ENCODE data around the gene TMEM190. TPM values are rescaled to one million over a fixed set of nuclear protein-coding genes. Genes with fewer than 3 reads are reported as not detected.

The TMEM190 gene
- total RNA-seq, 1 experiment from 2014 or later = not detected

DNA sequence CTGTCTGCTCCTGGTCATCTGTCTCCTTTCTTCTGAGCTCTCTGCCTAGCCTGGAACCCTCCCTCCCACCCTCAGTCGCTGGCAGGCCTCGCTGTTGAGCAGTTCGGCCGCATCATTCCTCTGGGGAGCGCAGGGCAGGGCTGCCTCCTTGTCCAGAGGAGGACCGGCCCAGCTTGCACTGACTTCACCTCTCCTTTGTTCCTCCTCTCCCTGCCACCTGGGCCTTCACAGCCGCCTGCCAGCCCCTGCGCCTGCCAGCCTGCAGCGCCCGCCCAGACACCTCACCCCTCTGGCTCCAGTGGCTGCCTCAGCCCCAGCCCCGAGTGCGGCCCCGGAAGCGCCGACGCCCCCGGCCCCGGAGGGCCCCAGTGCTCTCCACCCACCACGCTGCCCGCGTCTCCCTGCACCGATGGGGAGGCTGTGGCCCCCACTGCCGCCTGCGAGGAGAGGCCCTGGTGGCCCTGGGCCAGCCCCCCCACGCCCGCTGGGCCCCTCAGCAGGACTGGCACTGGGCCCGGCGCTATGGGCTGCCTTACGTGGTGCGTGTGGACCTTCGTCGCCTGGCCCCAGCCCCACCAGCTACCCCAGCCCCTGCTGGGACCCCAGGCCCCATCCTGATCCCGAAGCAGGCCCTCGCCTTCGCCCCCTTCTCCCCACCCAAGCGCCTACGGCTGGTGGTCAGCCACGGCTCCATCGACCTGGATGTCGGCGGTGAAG, 29.7 kb upstream of the TMEM190 start:
- no peaks in the 10 kb centered on the region for H3K9me2 ChIP-seq (ENCODE audit: insufficient read depth)
- ChIA-PET RAD21 (ENCODE audit: low non-redundant PET in 1 of 2, low total read pairs in 2 of 2, uncharacterized antibody in 2 of 2, unreplicated experiment in 2 of 2) (no interaction called here), POLR2A (no interaction called here), CTCF (interaction anchor here (1.2 kb wide), 1 partner anchor 45 kb away, joined by 3 read pairs; no protein-coding TSS in a partner anchor)
- no peak overlapping the region for H3K4me2 ChIP-seq (ENCODE audit: low read length)
- H3K9ac ChIP-seq (ENCODE audit: low read length) = no peak overlapping the region
- no peak overlapping the region for H2AFZ ChIP-seq (ENCODE audit: low read depth, low read length, poor library complexity, severe bottlenecking)
- H3K4me3 ChIP-seq (replicated peaks in 1 of 2; ENCODE audit: low read depth in 1 of 2, low read length in 2 of 2) = no peak overlapping the region
- H3K9me3 ChIP-seq (ENCODE audit: control insufficient read depth in 1 of 2, insufficient read depth in 1 of 2, low read depth in 1 of 2, low read length in 2 of 2) = no peaks in the 10 kb centered on the region
- H3K27me3 ChIP-seq (ENCODE audit: insufficient read depth, low read length) = no peaks in the 10 kb centered on the region
- no peaks in the 10 kb centered on the region for H4K20me1 ChIP-seq (ENCODE audit: insufficient read depth)
- no peak for ATAC-seq
- intact Hi-C loops (cut with micrococcal nuclease) = no loop called here
- H3K79me2 ChIP-seq (ENCODE audit: insufficient read depth, low read length) = no peaks in the 10 kb centered on the region
- TF ChIP-seq, protein P1, sequence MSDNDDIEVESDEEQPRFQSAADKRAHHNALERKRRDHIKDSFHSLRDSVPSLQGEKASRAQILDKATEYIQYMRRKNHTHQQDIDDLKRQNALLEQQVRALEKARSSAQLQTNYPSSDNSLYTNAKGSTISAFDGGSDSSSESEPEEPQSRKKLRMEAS (IDR thresholded peaks at IDR 0.05) = no peak
- no peak for TF ChIP-seq ZFX (IDR thresholded peaks at IDR 0.05)
- TF ChIP-seq TCF7L2 (IDR thresholded peaks at IDR 0.05; ENCODE audit: borderline replicate concordance, extremely low read depth, insufficient read depth, insufficient read length) = no peak
- no peak for TF ChIP-seq FOSL1 (IDR thresholded peaks at IDR 0.05; ENCODE audit: low read depth)
- no peak for TF ChIP-seq SP1 (IDR thresholded peaks at IDR 0.05; ENCODE audit: low read depth)
- TF ChIP-seq POLR2AphosphoS5 (IDR thresholded peaks at IDR 0.05; ENCODE audit: low read depth, low read length) = no peak
- no peak for DNase-seq (ENCODE audit: low read depth, low spot score)
- H3K27ac ChIP-seq (ENCODE audit: low read depth, low read length) = no peak overlapping the region; the same call in 1 of the 2 replicates
- peaks cover 4 to 5% of the 10 kb centered on the region in 2 experiments; a peak in 3 of 4 replicates for H3K36me3 ChIP-seq (ENCODE audit: control insufficient read depth in 1 of 2, insufficient read depth in 2 of 2, low read length in 2 of 2)
- H3K4me1 ChIP-seq (ENCODE audit: control insufficient read depth in 1 of 2, insufficient read depth in 2 of 2, low read length in 2 of 2) = peaks cover 8 to 30% of the 10 kb centered on the region in 2 experiments; a peak in 3 of 4 replicates
- BruUV-seq (replicated peaks) = no TSS peak

DNA sequence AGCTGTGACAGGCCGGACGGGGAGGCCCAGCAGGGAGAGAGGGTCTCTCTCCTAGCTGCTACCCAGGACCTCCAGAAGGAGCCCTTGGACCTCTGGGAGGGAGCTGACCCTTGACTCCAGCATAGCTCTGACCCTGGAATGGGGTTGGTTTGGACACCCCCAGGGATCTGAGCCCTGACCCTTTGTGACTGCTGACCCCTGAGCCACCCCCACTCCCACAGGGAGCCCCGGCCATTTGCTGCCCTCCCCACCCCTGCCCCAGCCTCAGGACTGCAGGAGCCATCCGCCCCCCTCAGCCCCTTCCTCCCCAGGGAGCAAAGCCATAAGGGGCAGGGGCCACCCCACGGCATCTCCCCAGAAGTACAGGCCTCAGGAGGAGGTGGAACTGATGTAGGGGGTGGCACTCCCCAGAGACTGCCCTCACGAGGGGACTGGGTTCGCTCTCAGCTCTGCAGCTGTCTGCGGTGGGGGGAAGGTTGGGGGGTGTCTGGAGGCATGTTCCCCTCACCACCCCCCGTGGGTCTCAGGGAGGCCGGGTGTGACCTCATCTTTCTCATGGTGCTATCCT, 29.1 kb upstream of the TMEM190 start:
- no peak overlapping the region for H3K4me2 ChIP-seq (ENCODE audit: low read length)
- peaks cover 8 to 36% of the 10 kb centered on the region in 2 experiments; a peak in 3 of 4 replicates for H3K4me1 ChIP-seq (ENCODE audit: control insufficient read depth in 1 of 2, insufficient read depth in 2 of 2, low read length in 2 of 2)
- TF ChIP-seq SRF (IDR thresholded peaks at IDR 0.05; ENCODE audit: low read depth) (no peak), POLR2A (IDR thresholded peaks at IDR 0.05; ENCODE audit: borderline replicate concordance, extremely low read depth, insufficient read depth, insufficient read length) (no peak), TCF7L2 (IDR thresholded peaks at IDR 0.05; ENCODE audit: borderline replicate concordance, extremely low read depth, insufficient read depth, insufficient read length) (no peak), YY1 (IDR thresholded peaks at IDR 0.05; ENCODE audit: extremely low read depth, insufficient replicate concordance, low read depth, low read length) (no peak), POLR2AphosphoS5 (IDR thresholded peaks at IDR 0.05; ENCODE audit: low read depth, low read length) (no peak), CBX3 (IDR thresholded peaks at IDR 0.05; ENCODE audit: low read depth) (no peak), SP1 (IDR thresholded peaks at IDR 0.05; ENCODE audit: low read depth) (no peak)
- TF ChIP-seq, protein P2, sequence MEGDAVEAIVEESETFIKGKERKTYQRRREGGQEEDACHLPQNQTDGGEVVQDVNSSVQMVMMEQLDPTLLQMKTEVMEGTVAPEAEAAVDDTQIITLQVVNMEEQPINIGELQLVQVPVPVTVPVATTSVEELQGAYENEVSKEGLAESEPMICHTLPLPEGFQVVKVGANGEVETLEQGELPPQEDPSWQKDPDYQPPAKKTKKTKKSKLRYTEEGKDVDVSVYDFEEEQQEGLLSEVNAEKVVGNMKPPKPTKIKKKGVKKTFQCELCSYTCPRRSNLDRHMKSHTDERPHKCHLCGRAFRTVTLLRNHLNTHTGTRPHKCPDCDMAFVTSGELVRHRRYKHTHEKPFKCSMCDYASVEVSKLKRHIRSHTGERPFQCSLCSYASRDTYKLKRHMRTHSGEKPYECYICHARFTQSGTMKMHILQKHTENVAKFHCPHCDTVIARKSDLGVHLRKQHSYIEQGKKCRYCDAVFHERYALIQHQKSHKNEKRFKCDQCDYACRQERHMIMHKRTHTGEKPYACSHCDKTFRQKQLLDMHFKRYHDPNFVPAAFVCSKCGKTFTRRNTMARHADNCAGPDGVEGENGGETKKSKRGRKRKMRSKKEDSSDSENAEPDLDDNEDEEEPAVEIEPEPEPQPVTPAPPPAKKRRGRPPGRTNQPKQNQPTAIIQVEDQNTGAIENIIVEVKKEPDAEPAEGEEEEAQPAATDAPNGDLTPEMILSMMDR (IDR thresholded peaks at IDR 0.05 in 2 of 3, conservative IDR thresholded peaks at IDR 0.05 in 1 of 3; ENCODE audit: borderline replicate concordance in 1 of 3, insufficient read depth in 1 of 3, low read depth in 2 of 3, low read length in 2 of 3) = no peak
- TF ChIP-seq, protein P1 (IDR thresholded peaks at IDR 0.05) = no peak
- TF ChIP-seq, protein P3, sequence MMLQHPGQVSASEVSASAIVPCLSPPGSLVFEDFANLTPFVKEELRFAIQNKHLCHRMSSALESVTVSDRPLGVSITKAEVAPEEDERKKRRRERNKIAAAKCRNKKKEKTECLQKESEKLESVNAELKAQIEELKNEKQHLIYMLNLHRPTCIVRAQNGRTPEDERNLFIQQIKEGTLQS (IDR thresholded peaks at IDR 0.05) = no peak
- H3K27me3 ChIP-seq (ENCODE audit: insufficient read depth, low read length) = no peaks in the 10 kb centered on the region
- ChIA-PET POLR2A (no interaction called here), RAD21 (ENCODE audit: low non-redundant PET in 1 of 2, low total read pairs in 2 of 2, uncharacterized antibody in 2 of 2, unreplicated experiment in 2 of 2) (interaction anchor here in 1 of 2 experiments (0.7 kb wide), 1 partner anchor 20 kb away, joined by 4 read pairs; no protein-coding TSS in a partner anchor), CTCF (no interaction called here)
- no peak for ATAC-seq
- no peak for DNase-seq (ENCODE audit: low read depth, low spot score)
- peaks cover under 1 to 3% of the 10 kb centered on the region in 2 experiments; a peak in 3 of 4 replicates for H3K36me3 ChIP-seq (ENCODE audit: control insufficient read depth in 1 of 2, insufficient read depth in 2 of 2, low read length in 2 of 2)
- no TSS peak for BruUV-seq (replicated peaks)
- no peak overlapping the region for H2AFZ ChIP-seq (ENCODE audit: low read depth, low read length, poor library complexity, severe bottlenecking)
- no peaks in the 10 kb centered on the region for H3K79me2 ChIP-seq (ENCODE audit: insufficient read depth, low read length)
- no peaks in the 10 kb centered on the region for H3K9me2 ChIP-seq (ENCODE audit: insufficient read depth)
- H3K9ac ChIP-seq (ENCODE audit: low read length) = no peak overlapping the region
- no peaks in the 10 kb centered on the region for H3K9me3 ChIP-seq (ENCODE audit: control insufficient read depth in 1 of 2, insufficient read depth in 1 of 2, low read depth in 1 of 2, low read length in 2 of 2)
- intact Hi-C loops (cut with micrococcal nuclease) = no loop called here
- no peak overlapping the region for H3K27ac ChIP-seq (ENCODE audit: low read depth, low read length)
- H4K20me1 ChIP-seq (ENCODE audit: insufficient read depth) = no peaks in the 10 kb centered on the region
- H3K4me3 ChIP-seq (replicated peaks in 1 of 2; ENCODE audit: low read depth in 1 of 2, low read length in 2 of 2) = no peak overlapping the region
